Measurements from ENCODE around the gene EPB41. TPM values are rescaled to one million over a fixed set of nuclear protein-coding genes. Genes with fewer than 3 reads are reported as not detected.

Gene EPB41
- total RNA-seq, 1 experiment from 2014 or later = 41.7 TPM

DNA sequence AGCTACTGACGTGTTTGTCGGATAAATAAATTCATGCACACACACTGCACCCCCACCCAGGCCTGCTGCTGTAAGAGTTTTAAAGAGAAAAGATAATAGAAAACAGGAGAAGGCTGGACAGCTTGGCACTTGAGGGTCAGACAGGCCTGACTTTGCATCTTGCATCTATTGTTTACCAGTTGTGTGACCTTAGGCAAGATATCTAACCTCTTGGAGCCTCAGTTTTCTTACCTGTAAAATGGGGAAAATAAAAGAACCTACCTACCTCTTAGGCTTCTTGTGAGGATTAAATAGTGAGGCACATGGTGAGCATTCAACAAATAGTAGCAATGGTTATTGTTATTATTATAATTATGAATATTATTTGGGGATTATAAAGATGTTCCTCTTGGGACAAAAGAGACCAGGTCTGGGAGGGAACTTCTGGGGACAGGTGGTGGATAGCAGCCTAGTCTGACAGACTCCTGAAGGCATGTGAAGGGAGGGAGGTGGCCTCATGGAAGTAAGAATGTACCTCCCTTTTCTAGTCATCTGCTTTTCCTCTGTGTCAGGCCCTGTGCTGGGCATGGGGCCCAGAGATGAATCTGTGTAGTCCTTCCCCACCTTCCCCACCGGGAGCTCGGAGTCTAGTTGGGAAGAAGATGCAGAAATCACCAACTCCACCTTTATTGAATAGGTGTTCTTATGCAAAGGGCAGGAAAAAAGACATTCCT is 18.3 kb upstream of the EPB41 start:
- Histone ChIP-seq H3K4me1 (ENCODE audit: control insufficient read depth in 1 of 2, insufficient read depth in 2 of 2, low read length in 2 of 2) (peaks cover 4 to 5% of the 10 kb centered on the region in 2 experiments; a peak in 2 of 4 replicates), H3K9me2 (ENCODE audit: insufficient read depth) (no peaks in the 10 kb centered on the region), H4K20me1 (ENCODE audit: insufficient read depth) (no peaks in the 10 kb centered on the region), H3K9me3 (ENCODE audit: control insufficient read depth in 1 of 2, insufficient read depth in 1 of 2, low read depth in 1 of 2, low read length in 2 of 2) (no peaks in the 10 kb centered on the region), H3K4me3 (replicated peaks in 1 of 2; ENCODE audit: low read depth in 1 of 2, low read length in 2 of 2) (no peak overlapping the region), H3K79me2 (ENCODE audit: insufficient read depth, low read length) (no peaks in the 10 kb centered on the region), H3K27ac (ENCODE audit: low read depth, low read length) (no peak overlapping the region), H2AFZ (ENCODE audit: low read depth, low read length, poor library complexity, severe bottlenecking) (no peak overlapping the region), H3K4me2 (ENCODE audit: low read length) (no peak overlapping the region), H3K9ac (ENCODE audit: low read length) (no peak overlapping the region), H3K27me3 (ENCODE audit: insufficient read depth, low read length) (no peaks in the 10 kb centered on the region), H3K36me3 (ENCODE audit: control insufficient read depth in 1 of 2, insufficient read depth in 2 of 2, low read length in 2 of 2) (no peaks in the 10 kb centered on the region)
- DNase-seq (ENCODE audit: low read depth, low spot score) (no peak), ATAC-seq (no peak)
- BruUV-seq (replicated peaks) = no TSS peak
- intact Hi-C loops (cut with micrococcal nuclease) = no loop called here
- TF ChIP-seq EGR1 (IDR thresholded peaks at IDR 0.05; ENCODE audit: low read depth) (no peak), JUND (IDR thresholded peaks at IDR 0.05) (no peak), RAD21 (IDR thresholded peaks at IDR 0.05; ENCODE audit: low read depth) (no peak), SRF (IDR thresholded peaks at IDR 0.05; ENCODE audit: low read depth) (no peak), EZH2phosphoT487 (IDR thresholded peaks at IDR 0.05; ENCODE audit: borderline replicate concordance) (no peak)
- TF ChIP-seq, protein P1, sequence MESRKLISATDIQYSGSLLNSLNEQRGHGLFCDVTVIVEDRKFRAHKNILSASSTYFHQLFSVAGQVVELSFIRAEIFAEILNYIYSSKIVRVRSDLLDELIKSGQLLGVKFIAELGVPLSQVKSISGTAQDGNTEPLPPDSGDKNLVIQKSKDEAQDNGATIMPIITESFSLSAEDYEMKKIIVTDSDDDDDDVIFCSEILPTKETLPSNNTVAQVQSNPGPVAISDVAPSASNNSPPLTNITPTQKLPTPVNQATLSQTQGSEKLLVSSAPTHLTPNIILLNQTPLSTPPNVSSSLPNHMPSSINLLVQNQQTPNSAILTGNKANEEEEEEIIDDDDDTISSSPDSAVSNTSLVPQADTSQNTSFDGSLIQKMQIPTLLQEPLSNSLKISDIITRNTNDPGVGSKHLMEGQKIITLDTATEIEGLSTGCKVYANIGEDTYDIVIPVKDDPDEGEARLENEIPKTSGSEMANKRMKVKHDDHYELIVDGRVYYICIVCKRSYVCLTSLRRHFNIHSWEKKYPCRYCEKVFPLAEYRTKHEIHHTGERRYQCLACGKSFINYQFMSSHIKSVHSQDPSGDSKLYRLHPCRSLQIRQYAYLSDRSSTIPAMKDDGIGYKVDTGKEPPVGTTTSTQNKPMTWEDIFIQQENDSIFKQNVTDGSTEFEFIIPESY (IDR thresholded peaks at IDR 0.05; ENCODE audit: extremely low read depth, insufficient replicate concordance, low read length) = no peak
- ChIA-PET POLR2A (no interaction called here), CTCF (no interaction called here), RAD21 (ENCODE audit: low non-redundant PET in 1 of 2, low total read pairs in 2 of 2, uncharacterized antibody in 2 of 2, unreplicated experiment in 2 of 2) (no interaction called here)

DNA sequence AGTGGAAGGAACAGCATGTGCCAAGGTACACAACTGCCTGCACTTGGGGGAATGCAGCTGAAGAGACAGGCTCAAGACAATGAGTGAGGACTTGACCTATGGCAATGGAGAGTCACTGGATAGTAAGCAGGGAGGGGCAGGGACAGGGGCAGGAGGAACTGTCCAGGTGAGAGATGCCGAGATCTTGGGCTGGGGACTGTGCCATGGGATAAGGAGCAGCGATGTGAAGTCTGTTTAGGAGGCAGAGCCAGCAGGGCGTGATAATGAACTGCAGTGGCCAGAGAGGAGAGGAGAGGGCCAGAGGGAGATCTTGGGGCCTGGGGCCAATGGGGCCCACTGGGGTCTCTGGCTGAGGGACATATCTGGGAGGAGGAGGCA is 17.8 kb upstream of the EPB41 start:
- Histone ChIP-seq H2AFZ (ENCODE audit: low read depth, low read length, poor library complexity, severe bottlenecking) (no peak overlapping the region), H3K36me3 (ENCODE audit: control insufficient read depth in 1 of 2, insufficient read depth in 2 of 2, low read length in 2 of 2) (no peaks in the 10 kb centered on the region), H3K27ac (ENCODE audit: low read depth, low read length) (no peak overlapping the region), H3K27me3 (ENCODE audit: insufficient read depth, low read length) (no peaks in the 10 kb centered on the region), H3K9me3 (ENCODE audit: control insufficient read depth in 1 of 2, insufficient read depth in 1 of 2, low read depth in 1 of 2, low read length in 2 of 2) (no peaks in the 10 kb centered on the region), H3K4me3 (replicated peaks in 1 of 2; ENCODE audit: low read depth in 1 of 2, low read length in 2 of 2) (no peak overlapping the region), H3K9ac (ENCODE audit: low read length) (no peak overlapping the region), H4K20me1 (ENCODE audit: insufficient read depth) (no peaks in the 10 kb centered on the region), H3K79me2 (ENCODE audit: insufficient read depth, low read length) (no peaks in the 10 kb centered on the region), H3K4me1 (ENCODE audit: control insufficient read depth in 1 of 2, insufficient read depth in 2 of 2, low read length in 2 of 2) (peaks cover 4 to 5% of the 10 kb centered on the region in 2 experiments; a peak in 2 of 4 replicates), H3K9me2 (ENCODE audit: insufficient read depth) (no peaks in the 10 kb centered on the region), H3K4me2 (ENCODE audit: low read length) (no peak overlapping the region)
- DNase-seq (ENCODE audit: low read depth, low spot score) (no peak), ATAC-seq (no peak)
- ChIA-PET POLR2A (no interaction called here), CTCF (interaction anchor here (1.2 kb wide), 1 partner anchor 137 kb away, joined by 4 read pairs; no protein-coding TSS in a partner anchor), RAD21 (ENCODE audit: low non-redundant PET in 1 of 2, low total read pairs in 2 of 2, uncharacterized antibody in 2 of 2, unreplicated experiment in 2 of 2) (no interaction called here)
- intact Hi-C loops (cut with micrococcal nuclease) = no loop called here
- no TSS peak for BruUV-seq (replicated peaks)
- TF ChIP-seq TCF7L2 (IDR thresholded peaks at IDR 0.05; ENCODE audit: borderline replicate concordance, extremely low read depth, insufficient read depth, insufficient read length) (no peak), POLR2A (IDR thresholded peaks at IDR 0.05; ENCODE audit: borderline replicate concordance, extremely low read depth, insufficient read depth, insufficient read length) (no peak), CBX3 (IDR thresholded peaks at IDR 0.05; ENCODE audit: low read depth) (no peak), EZH2phosphoT487 (IDR thresholded peaks at IDR 0.05; ENCODE audit: borderline replicate concordance) (no peak), YY1 (IDR thresholded peaks at IDR 0.05; ENCODE audit: extremely low read depth, insufficient replicate concordance, low read depth, low read length) (no peak), EGR1 (IDR thresholded peaks at IDR 0.05; ENCODE audit: low read depth) (no peak), RAD21 (IDR thresholded peaks at IDR 0.05; ENCODE audit: low read depth) (no peak), SRF (IDR thresholded peaks at IDR 0.05; ENCODE audit: low read depth) (no peak), ELF1 (IDR thresholded peaks at IDR 0.05; ENCODE audit: borderline replicate concordance, low read depth) (no peak), POLR2AphosphoS5 (IDR thresholded peaks at IDR 0.05; ENCODE audit: low read depth, low read length) (no peak), EZH2 (IDR thresholded peaks at IDR 0.05) (no peak)
- TF ChIP-seq, protein P2, sequence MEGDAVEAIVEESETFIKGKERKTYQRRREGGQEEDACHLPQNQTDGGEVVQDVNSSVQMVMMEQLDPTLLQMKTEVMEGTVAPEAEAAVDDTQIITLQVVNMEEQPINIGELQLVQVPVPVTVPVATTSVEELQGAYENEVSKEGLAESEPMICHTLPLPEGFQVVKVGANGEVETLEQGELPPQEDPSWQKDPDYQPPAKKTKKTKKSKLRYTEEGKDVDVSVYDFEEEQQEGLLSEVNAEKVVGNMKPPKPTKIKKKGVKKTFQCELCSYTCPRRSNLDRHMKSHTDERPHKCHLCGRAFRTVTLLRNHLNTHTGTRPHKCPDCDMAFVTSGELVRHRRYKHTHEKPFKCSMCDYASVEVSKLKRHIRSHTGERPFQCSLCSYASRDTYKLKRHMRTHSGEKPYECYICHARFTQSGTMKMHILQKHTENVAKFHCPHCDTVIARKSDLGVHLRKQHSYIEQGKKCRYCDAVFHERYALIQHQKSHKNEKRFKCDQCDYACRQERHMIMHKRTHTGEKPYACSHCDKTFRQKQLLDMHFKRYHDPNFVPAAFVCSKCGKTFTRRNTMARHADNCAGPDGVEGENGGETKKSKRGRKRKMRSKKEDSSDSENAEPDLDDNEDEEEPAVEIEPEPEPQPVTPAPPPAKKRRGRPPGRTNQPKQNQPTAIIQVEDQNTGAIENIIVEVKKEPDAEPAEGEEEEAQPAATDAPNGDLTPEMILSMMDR (IDR thresholded peaks at IDR 0.05 in 2 of 3, conservative IDR thresholded peaks at IDR 0.05 in 1 of 3; ENCODE audit: borderline replicate concordance in 1 of 3, insufficient read depth in 1 of 3, low read depth in 2 of 3, low read length in 2 of 3) = no peak
- TF ChIP-seq, protein P3, sequence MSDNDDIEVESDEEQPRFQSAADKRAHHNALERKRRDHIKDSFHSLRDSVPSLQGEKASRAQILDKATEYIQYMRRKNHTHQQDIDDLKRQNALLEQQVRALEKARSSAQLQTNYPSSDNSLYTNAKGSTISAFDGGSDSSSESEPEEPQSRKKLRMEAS (IDR thresholded peaks at IDR 0.05) = no peak
